GM23248 (cell line): ENCODE data around the gene SNX9. TPM values are rescaled to one million over a fixed set of nuclear protein-coding genes. Genes with fewer than 3 reads are reported as not detected.

ENCODE experiments used
- DNase-seq: peaks from one replicate; pipeline ENCODE4 v3.0.0-alpha.2; 2015
- H2AFZ ChIP-seq: fragments of 200-600 bp; sonication (generic); 2 replicates; pipeline ENCODE4 v1.6.1; 2016; ENCODE audit warnings: antibody characterized with exemption
- H3F3A ChIP-seq: fragments of 200-600 bp; sonication (generic); 2 replicates; pipeline ENCODE4 v1.6.1; 2016; ENCODE audit warnings: mild to moderate bottlenecking, antibody characterized with exemption, mixed run types; ENCODE audit not compliant: insufficient read depth
- H3K27ac ChIP-seq: fragments of 200-600 bp; sonication (generic); 2 replicates; pipeline ENCODE4 v1.5.1; 2016; ENCODE audit warnings: mild to moderate bottlenecking
- H3K27me3 ChIP-seq: fragments of 200-600 bp; sonication (generic); replicated peaks from 2 replicates; pipeline ENCODE4 v1.6.1; 2016; ENCODE audit warnings: mild to moderate bottlenecking; ENCODE audit not compliant: insufficient read depth
- H3K36me3 ChIP-seq: fragments of 200-600 bp; sonication (generic); 2 replicates; pipeline ENCODE4 v1.6.1; 2016; ENCODE audit warnings: low read depth, mild to moderate bottlenecking
- H3K4me1 ChIP-seq: fragments of 200-600 bp; sonication (generic); 2 replicates; pipeline ENCODE4 v1.6.1; 2016; ENCODE audit warnings: mild to moderate bottlenecking; ENCODE audit not compliant: insufficient read depth
- H3K4me2 ChIP-seq: fragments of 200-600 bp; sonication (generic); one replicate; pipeline ENCODE4 v1.6.1; 2016; ENCODE audit warnings: mild to moderate bottlenecking; ENCODE audit not compliant: unreplicated experiment
- H3K4me3 ChIP-seq: fragments of 200-600 bp; sonication (generic); 2 replicates; pipeline ENCODE4 v1.5.1; 2016; ENCODE audit warnings: mild to moderate bottlenecking
- H3K79me2 ChIP-seq: fragments of 200-600 bp; sonication (generic); 2 replicates; pipeline ENCODE4 v1.6.1; 2016; ENCODE audit warnings: mild to moderate bottlenecking; ENCODE audit not compliant: insufficient read depth
- H3K9ac ChIP-seq: fragments of 200-600 bp; sonication (generic); 2 replicates; pipeline ENCODE4 v1.6.1; 2016; ENCODE audit warnings: mild to moderate bottlenecking
- H3K9me2 ChIP-seq: fragments of 200-600 bp; sonication (generic); 2 replicates; pipeline ENCODE4 v1.6.1; 2016; ENCODE audit warnings: mixed run types, mild to moderate bottlenecking, moderate library complexity; ENCODE audit not compliant: insufficient read depth
- H3K9me3 ChIP-seq: fragments of 200-600 bp; sonication (generic); one replicate; pipeline ENCODE4 v1.6.1; 2017; ENCODE audit warnings: low read depth
- H4K20me1 ChIP-seq: fragments of 200-600 bp; sonication (generic); 2 replicates; pipeline ENCODE4 v1.6.0; 2016; ENCODE audit not compliant: insufficient read depth
- EZH2 ChIP-seq: fragments of 200-600 bp; sonication (generic); IDR thresholded peaks from 2 replicates; pipeline ENCODE4 v1.6.1; 2018; ENCODE audit warnings: antibody characterized with exemption, mild to moderate bottlenecking; ENCODE audit not compliant: insufficient read depth, poor library complexity, severe bottlenecking
- EZH2phosphoT487 ChIP-seq: fragments of 200-600 bp; sonication (generic); IDR thresholded peaks from 2 replicates; pipeline ENCODE4 v1.6.1; 2018; ENCODE audit warnings: antibody characterized with exemption, moderate library complexity, mild to moderate bottlenecking, low read depth; ENCODE audit not compliant: insufficient read depth
- WGBS, 2 experiments: methylation state at CpG; one replicate each; pipeline ENCODE4 v1.1.6; 2015 to 2017; ENCODE audit warnings: low lambda C conversion rate in 2 of 2, low coverage in 1 of 2; ENCODE audit errors: missing lambda C conversion rate in 2 of 2; 5-methylcytosine and 5-hydroxymethylcytosine counted together
- in situ Hi-C: fragments of 300-500 bp; cut with MboI; formaldehyde crosslinking; loops from 2 replicates; pipeline ENCODE4 v1.15.0; 2020
- polyA plus RNA-seq: library from polyadenylated mRNA; unstranded; fragments of >200 nt; fragmentation: Nextera tagmentation; extraction: Ambion mirVana; gene quantifications from 2 replicates; pipeline ENCODE4 v1.2.1, GENCODE V29; 2016
- total RNA-seq: library from RNA; depleted of rRNA; stranded (reverse); fragments of >200 nt; shearing (Covaris generic); gene quantifications from 2 replicates; pipeline ENCODE4 v1.2.3, GENCODE V29; 2014

The SNX9 gene
- total and polyA plus RNA-seq, 2 experiments from 2014 or later, result 80.4 to 89.6 TPM

GRCh38 chr6:157848693-157849092, 25.6 kb downstream of the SNX9 start:
- no peak overlapping the region for H2AFZ ChIP-seq

GRCh38 chr6:157849288-157850017, 26.4 kb downstream of the SNX9 start:
- Histone ChIP-seq H3K36me3 (0 out of 2 replicates have a peak, but pooled peaks cover 3% of the 10 kb centered on the region), H3K9ac (no peak overlapping the region), H4K20me1 (peaks cover 21% of the 10 kb centered on the region), H3K9me2 (no peaks in the 10 kb centered on the region), H3K4me2 (no peak overlapping the region), H3K27me3 (no peaks in the 10 kb centered on the region), H3F3A (peaks cover 55% of the 10 kb centered on the region), H3K79me2 (peaks cover 100% of the 10 kb centered on the region), H3K4me3 (no peak overlapping the region), H3K9me3 (no peaks in the 10 kb centered on the region), H3K27ac (no peak overlapping the region), H3K4me1 (peaks cover 35% of the 10 kb centered on the region), H2AFZ (no peak overlapping the region)
- 97 to 99% methylated on average over 5 of the region's 5 CpGs for WGBS, 2 experiments
- no peak for DNase-seq
- no peak for TF ChIP-seq EZH2
- TF ChIP-seq EZH2phosphoT487, result no peak
- in situ Hi-C loops, result no loop called here

More at GRCh38 chr6:157848693-157849092, 25.6 kb downstream of the SNX9 start:
- DNase-seq, result no peak
- Histone ChIP-seq H3K79me2 (peaks cover 100% of the 10 kb centered on the region), H3K9me3 (no peaks in the 10 kb centered on the region), H3K4me3 (no peak overlapping the region), H3K36me3 (no peaks in the 10 kb centered on the region), H3K4me1 (peaks cover 42% of the 10 kb centered on the region), H3K9ac (no peak overlapping the region), H3K4me2 (no peak overlapping the region), H3K9me2 (no peaks in the 10 kb centered on the region), H3K27me3 (no peaks in the 10 kb centered on the region), H3F3A (peaks cover 48% of the 10 kb centered on the region), H3K27ac (no peak overlapping the region), H4K20me1 (peaks cover 15% of the 10 kb centered on the region)
- TF ChIP-seq EZH2, result no peak
- TF ChIP-seq EZH2phosphoT487, result no peak
- WGBS, 2 experiments, result 90% methylated on average over 8 of the region's 8 CpGs
- in situ Hi-C loops, result no loop called here

GRCh38 chr6:157850030-157850429, 27.0 kb downstream of the SNX9 start:
- Histone ChIP-seq H3K36me3 (0 out of 2 replicates have a peak, but pooled peaks cover 3% of the 10 kb centered on the region), H4K20me1 (peaks cover 21% of the 10 kb centered on the region), H3K9me2 (no peaks in the 10 kb centered on the region), H3K27ac (no peak overlapping the region), H3K79me2 (peaks cover 100% of the 10 kb centered on the region), H3K4me2 (no peak overlapping the region), H3K27me3 (no peaks in the 10 kb centered on the region), H3K4me1 (peaks cover 31% of the 10 kb centered on the region), H3K9ac (no peak overlapping the region), H3F3A (peaks cover 61% of the 10 kb centered on the region), H3K4me3 (no peak overlapping the region), H3K9me3 (no peaks in the 10 kb centered on the region), H2AFZ (no peak overlapping the region)
- TF ChIP-seq EZH2phosphoT487 (no peak), EZH2 (no peak)
- in situ Hi-C loops, result no loop called here
- DNase-seq, result no peak
- 56 to 64% methylated on average over 4 of the region's 4 CpGs for WGBS, 2 experiments

- H3K4me2 ChIP-seq, result no peak overlapping the region
- H3K27ac ChIP-seq, result no peak overlapping the region
- no peak overlapping the region for H3K9ac ChIP-seq
- H3K4me1 ChIP-seq, result 0 out of 2 replicates have a peak, but pooled peaks cover under 1% of the 10 kb centered on the region
- in situ Hi-C loops, result no loop called here
- TF ChIP-seq EZH2phosphoT487, result no peak
- no peak for TF ChIP-seq EZH2
- H3F3A ChIP-seq, result peaks cover 66% of the 10 kb centered on the region
- H3K79me2 ChIP-seq, result peaks cover 100% of the 10 kb centered on the region
- WGBS, 2 experiments, result 83 to 87% methylated on average over 2 of the region's 2 CpGs
- H2AFZ ChIP-seq, result no peak overlapping the region
- DNase-seq, result no peak
- H3K9me2 ChIP-seq, result no peaks in the 10 kb centered on the region
- 0 out of 2 replicates have a peak, but pooled peaks cover 3% of the 10 kb centered on the region for H3K36me3 ChIP-seq
- no peaks in the 10 kb centered on the region for H3K27me3 ChIP-seq
- peaks cover 20% of the 10 kb centered on the region for H4K20me1 ChIP-seq
- no peaks in the 10 kb centered on the region for H3K9me3 ChIP-seq
- no peak overlapping the region for H3K4me3 ChIP-seq
Observed at GRCh38 chr6:157853018-157853805, 30.2 kb downstream of the SNX9 start.
